A549 (cell line): Measurements from ENCODE around the gene HADHA. TPM values are rescaled to one million over a fixed set of nuclear protein-coding genes. Genes with fewer than 3 reads are reported as not detected.
A peak's percentile ranks its signal among the peaks of the same experiment; 100 is the strongest.

ENCODE experiments used
- ATAC-seq, 2 experiments: fragments of 200-7000 bp in 1 of 2; fragments of >200 bp in 1 of 2; cut with Nextera tagmentation in 1 of 2; cut with Tn5 transposase in 1 of 2; 3 replicates each; pipeline versions ENCODE4 v1.8.0 to v1.9.1; 2018 to 2020; ENCODE audit warnings: mild to moderate bottlenecking in 1 of 2, moderate library complexity in 1 of 2
- CTCF ChIA-PET: fragments of 300-600 bp; sonication (Branson Sonifier 250); formaldehyde crosslinking; extraction: SDS; loops from one replicate; lab custom pipeline; 2021; ENCODE audit warnings: antibody characterized with exemption, inconsistent platforms; lab: Yijun Ruan, JAX
- POLR2A ChIA-PET: fragments of 350-600 bp; formaldehyde crosslinking; extraction: SDS; loops from one replicate; lab custom pipeline; 2021; ENCODE audit warnings: antibody characterized with exemption, inconsistent platforms; lab: Yijun Ruan, JAX
- DNase-seq, 2 experiments: peaks; one replicate each; pipeline versions ENCODE4 v3.0.0 to v3.0.0-alpha.2; 2011 to 2016; ENCODE audit warnings: low read depth in 1 of 2, low spot score in 1 of 2
- FAIRE-seq: peaks from 2 replicates; lab custom pipeline; 2011; peaks lifted over from hg19 to GRCh38; lab: Jason Lieb, UNC
- H3K27ac ChIP-seq, 2 experiments: fragments of >200 bp; sonication (Bioruptor Twin); formaldehyde crosslinking; 3 replicates each; pipeline ENCODE4 v1.5.1; 2016 to 2017
- H3K4me1 ChIP-seq: fragments of >200 bp; sonication (Bioruptor Twin); formaldehyde crosslinking; 3 replicates; pipeline ENCODE4 v1.6.1; 2016
- H3K4me2 ChIP-seq: fragments of >200 bp; sonication (Bioruptor Twin); formaldehyde crosslinking; 3 replicates; pipeline ENCODE4 v1.6.1; 2016
- H3K4me3 ChIP-seq: fragments of >200 bp; sonication (Bioruptor Twin); formaldehyde crosslinking; 3 replicates; pipeline ENCODE4 v1.5.1; 2016
- H3K9me3 ChIP-seq: fragments of >200 bp; sonication (Bioruptor Twin); formaldehyde crosslinking; 3 replicates; pipeline ENCODE4 v1.6.1; 2016
- ATOH8 ChIP-seq: fragments of 250-450 bp; sonication (Bioruptor Pico); IDR thresholded peaks from 2 replicates; pipeline ENCODE4 v1.5.0; 2020; ENCODE audit warnings: low read depth, mild to moderate bottlenecking, moderate library complexity
- BHLHE40 ChIP-seq: IDR thresholded peaks from 2 replicates; pipeline ENCODE4 v1.6.1; 2012; ENCODE audit warnings: low read depth, low read length, inconsistent platforms
- CBX2 ChIP-seq: fragments of 200-600 bp; sonication (generic); IDR thresholded peaks from 2 replicates; pipeline ENCODE4 v1.6.1; 2016; ENCODE audit warnings: low read depth, mild to moderate bottlenecking, borderline replicate concordance
- CEBPB ChIP-seq, 2 experiments: fragments of >200 bp in 1 of 2; sonication (Bioruptor Twin) in 1 of 2; formaldehyde crosslinking in 1 of 2; IDR thresholded peaks; 2 replicates each; pipeline ENCODE4 v1.6.1; 2012 to 2016
- ELK1 ChIP-seq: fragments of 150-350 bp; IDR thresholded peaks from 2 replicates; pipeline ENCODE4 v1.6.1; 2014; ENCODE audit warnings: low read depth, mild to moderate bottlenecking, low read length
- EP300 ChIP-seq, 2 experiments: fragments of >200 bp; sonication (Bioruptor Twin); formaldehyde crosslinking; IDR thresholded peaks; 2 replicates in 1 of 2; 3 replicates in 1 of 2; pipeline ENCODE4 v1.6.1; 2016 to 2017
- FOSB ChIP-seq: fragments of 250-450 bp; sonication (Bioruptor Pico); IDR thresholded peaks from 2 replicates; pipeline ENCODE4 v1.5.0; 2020; ENCODE audit warnings: mild to moderate bottlenecking, moderate library complexity
- FOXS1 ChIP-seq: fragments of 250-450 bp; sonication (Bioruptor Pico); IDR thresholded peaks from 2 replicates; pipeline ENCODE4 v1.5.0; 2020; ENCODE audit warnings: mild to moderate bottlenecking, moderate library complexity
- HOXA7 ChIP-seq: fragments of 250-450 bp; sonication (Bioruptor Pico); IDR thresholded peaks from 2 replicates; pipeline ENCODE4 v1.5.0; 2020; ENCODE audit warnings: mild to moderate bottlenecking, moderate library complexity
- HOXB5 ChIP-seq: fragments of 250-450 bp; sonication (Bioruptor Pico); IDR thresholded peaks from 2 replicates; pipeline ENCODE4 v1.5.0; 2020; ENCODE audit warnings: mild to moderate bottlenecking, moderate library complexity
- JUNB ChIP-seq: fragments of >200 bp; sonication (Bioruptor Twin); formaldehyde crosslinking; IDR thresholded peaks from 2 replicates; pipeline ENCODE4 v1.6.1; 2016
- MAFK ChIP-seq: fragments of 450-650 bp; IDR thresholded peaks from 2 replicates; pipeline ENCODE4 v1.6.1; 2014; ENCODE audit not compliant: partially characterized antibody
- PHF8 ChIP-seq: fragments of 200-600 bp; sonication (generic); IDR thresholded peaks from 2 replicates; pipeline ENCODE4 v1.6.1; 2016; ENCODE audit warnings: low read depth, mild to moderate bottlenecking, antibody characterized with exemption, moderate library complexity, borderline replicate concordance
- POLR2A ChIP-seq: IDR thresholded peaks from 2 replicates; pipeline ENCODE4 v1.6.1; 2012; ENCODE audit warnings: mild to moderate bottlenecking, low read length
- RAD21 ChIP-seq, 2 experiments: fragments of >200 bp in 1 of 2; sonication (Bioruptor Twin) in 1 of 2; formaldehyde crosslinking in 1 of 2; IDR thresholded peaks in 1 of 2; conservative IDR thresholded peaks in 1 of 2; 2 replicates in 1 of 2; 3 replicates in 1 of 2; pipeline ENCODE4 v1.6.1; 2012 to 2018; ENCODE audit warnings: inconsistent platforms in 1 of 2
- RARB ChIP-seq: fragments of 250-450 bp; sonication (Bioruptor Pico); IDR thresholded peaks from 2 replicates; pipeline ENCODE4 v1.8.0; 2021; ENCODE audit warnings: mild to moderate bottlenecking, moderate library complexity
- USF2 ChIP-seq: fragments of 450-650 bp; IDR thresholded peaks from 2 replicates; pipeline ENCODE4 v1.6.1; 2014; ENCODE audit warnings: antibody characterized with exemption
- ZC3H11A ChIP-seq: fragments of 450-650 bp; IDR thresholded peaks from 2 replicates; pipeline ENCODE4 v1.6.1; 2014; ENCODE audit warnings: antibody characterized with exemption, mild to moderate bottlenecking
- WGBS: methylation state at CpG from one replicate; pipeline ENCODE4 v1.1.6; 2017; ENCODE audit errors: missing lambda C conversion rate; 5-methylcytosine and 5-hydroxymethylcytosine counted together
- polyA plus RNA-seq, 4 experiments: library from polyadenylated mRNA; depleted of rRNA in 3 of 4; stranded (reverse); fragments of >200 nt; fragmentation: RNase III in 1 of 4; extraction: RNeasy Plus Mini Kit Qiagen cat#74134 plus additional on column Dnase treatment in 1 of 4; gene quantifications; 2 replicates in 3 of 4; 3 replicates in 1 of 4; pipeline ENCODE4 v1.2.3, GENCODE V29; 2011 to 2017
- TF ChIP-seq, protein P1 (sequence below): fragments of 250-450 bp; sonication (Bioruptor Pico); IDR thresholded peaks from 2 replicates; pipeline ENCODE4 v1.5.0; 2021; ENCODE audit warnings: mild to moderate bottlenecking, moderate library complexity, borderline replicate concordance
- TF ChIP-seq, protein P2 (sequence below): fragments of >200 bp; sonication (Bioruptor Twin); formaldehyde crosslinking; IDR thresholded peaks from 3 replicates; pipeline ENCODE4 v1.6.1; 2016

HADHA gene
- polyA plus RNA-seq, 2 of the 4 experiments (the other 2 are of a cell fraction): 122 to 174 TPM

DNA sequence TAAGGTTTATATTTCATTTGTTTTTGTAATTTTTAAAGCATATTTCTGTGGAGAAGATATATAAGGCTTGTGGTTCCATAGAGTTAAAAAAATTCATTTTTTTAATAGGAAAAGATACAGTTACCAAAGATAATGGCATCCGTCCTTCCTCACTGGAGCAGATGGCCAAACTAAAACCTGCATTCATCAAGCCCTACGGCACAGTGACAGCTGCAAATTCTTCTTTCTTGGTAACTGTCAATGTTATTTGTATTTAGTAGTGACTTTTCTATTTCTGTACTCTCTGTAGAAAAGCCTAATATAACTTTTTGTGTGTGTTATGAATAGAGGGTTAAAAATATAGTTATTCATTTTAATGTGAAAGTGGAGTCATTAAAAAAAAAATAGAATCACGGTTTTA lies 35.5 kb upstream of the HADHA start:
- FAIRE-seq: no peak
- 91% methylated on average over 3 of the region's 3 CpGs for WGBS
- no peak overlapping the region for H3K27ac ChIP-seq

DNA sequence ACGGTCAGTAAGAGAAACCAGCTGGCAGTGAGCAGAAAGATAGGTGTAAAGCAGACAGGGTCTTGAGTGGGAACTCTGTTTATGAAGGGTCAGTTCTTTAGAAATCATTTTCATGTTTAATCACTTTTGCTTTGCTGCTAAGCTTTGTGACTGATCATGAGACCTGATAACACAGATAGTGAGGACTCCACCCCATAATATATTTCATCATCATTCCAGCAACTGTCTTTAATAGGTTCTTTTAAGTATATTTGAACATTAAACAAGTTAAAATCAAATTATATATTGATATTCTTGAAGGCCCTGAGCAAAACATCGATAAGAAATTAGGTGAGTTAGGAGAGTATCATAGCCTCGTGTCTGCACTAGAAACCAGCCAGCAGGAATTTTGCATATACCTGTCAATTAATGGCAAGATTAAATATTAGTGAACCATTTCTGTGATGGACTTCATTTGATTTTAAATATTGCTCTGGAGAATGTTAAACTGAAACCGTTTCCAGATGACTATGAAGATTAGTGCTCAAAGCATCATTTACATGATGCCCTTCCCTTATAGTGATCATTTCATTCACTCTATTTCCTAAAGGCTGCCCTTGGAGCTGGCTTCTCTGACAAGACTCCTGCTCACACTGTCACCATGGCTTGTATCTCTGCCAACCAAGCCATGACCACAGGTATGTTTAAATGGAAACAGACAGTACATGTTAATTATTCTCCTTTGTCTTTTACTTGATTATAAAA lies 32.2 kb upstream of the HADHA start:
- H3K4me3 ChIP-seq: no peak overlapping the region
- FAIRE-seq: peak; percentile 7
- POLR2A ChIA-PET: no interaction called here
- H3K9me3 ChIP-seq: no peaks in the 10 kb centered on the region
- ATAC-seq: no peak
- H3K4me1 ChIP-seq: peaks cover 15% of the 10 kb centered on the region; the same call in 2 of the 3 replicates
- 86% methylated on average over 4 of the region's 4 CpGs for WGBS
- H3K4me2 ChIP-seq: no peak overlapping the region
- no peak overlapping the region for H3K27ac ChIP-seq
- no peak for TF ChIP-seq POLR2A
- TF ChIP-seq, all 56 proteins: peak for 0
- DNase-seq: no peak
- CTCF ChIA-PET: interaction anchor here (0.7 to 1.2 kb wide), 3 partner anchors 36 to 54 kb away, joined by 3 to 4 read pairs (median 4); no protein-coding TSS in a partner anchor

More for the DNA sequence above, 35.5 kb upstream of the HADHA start:
- no peak overlapping the region for H3K4me3 ChIP-seq
- H3K4me2 ChIP-seq: no peak overlapping the region
- no peak for TF ChIP-seq HOXB5
- no peak for TF ChIP-seq JUNB
- DNase-seq (no peak), ATAC-seq (no peak)
- H3K4me1 ChIP-seq: peaks cover 6% of the 10 kb centered on the region; the same call in 2 of the 3 replicates
- ChIA-PET CTCF (no interaction called here), POLR2A (no interaction called here)
- no peaks in the 10 kb centered on the region for H3K9me3 ChIP-seq

GRCh38 chr2:26274058-26274613 lies 29.7 kb upstream of the HADHA start:
- no peak for ATAC-seq
- H3K4me3 ChIP-seq: no peak overlapping the region
- H3K9me3 ChIP-seq: no peaks in the 10 kb centered on the region
- POLR2A ChIA-PET: interaction anchor here (0.8 kb wide), 1 partner anchor 31 kb away, joined by 3 read pairs; no protein-coding TSS in a partner anchor
- FAIRE-seq: no peak
- TF ChIP-seq FOSB (CRISPR knock-in tag) (no peak), CEBPB (IDR thresholded peaks at IDR 0.05) (0 out of 4 replicates have a peak, but pooled peaks of 1 of the 2 experiments have one; percentile 21)
- TF ChIP-seq, protein P1, sequence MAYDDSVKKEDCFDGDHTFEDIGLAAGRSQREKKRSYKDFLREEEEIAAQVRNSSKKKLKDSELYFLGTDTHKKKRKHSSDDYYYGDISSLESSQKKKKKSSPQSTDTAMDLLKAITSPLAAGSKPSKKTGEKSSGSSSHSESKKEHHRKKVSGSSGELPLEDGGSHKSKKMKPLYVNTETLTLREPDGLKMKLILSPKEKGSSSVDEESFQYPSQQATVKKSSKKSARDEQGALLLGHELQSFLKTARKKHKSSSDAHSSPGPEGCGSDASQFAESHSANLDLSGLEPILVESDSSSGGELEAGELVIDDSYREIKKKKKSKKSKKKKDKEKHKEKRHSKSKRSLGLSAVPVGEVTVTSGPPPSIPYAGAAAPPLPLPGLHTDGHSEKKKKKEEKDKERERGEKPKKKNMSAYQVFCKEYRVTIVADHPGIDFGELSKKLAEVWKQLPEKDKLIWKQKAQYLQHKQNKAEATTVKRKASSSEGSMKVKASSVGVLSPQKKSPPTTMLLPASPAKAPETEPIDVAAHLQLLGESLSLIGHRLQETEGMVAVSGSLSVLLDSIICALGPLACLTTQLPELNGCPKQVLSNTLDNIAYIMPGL (CRISPR knock-in tag): no peak
- peak in 1 of 2 experiments; percentile 12 for DNase-seq
- CTCF ChIA-PET: interaction anchor here (0.9 to 1.1 kb wide), 3 partner anchors 9 to 62 kb away, joined by 3 read pairs; no protein-coding TSS in a partner anchor
- H3K4me1 ChIP-seq: peaks cover 15% of the 10 kb centered on the region; the same call in 2 of the 3 replicates
- peak overlapping the region; percentile 4; the same call in 2 of the 3 replicates for H3K4me2 ChIP-seq
- no peak overlapping the region; a peak in 2 of 6 replicates for H3K27ac ChIP-seq
- 74% methylated on average over 5 of the region's 5 CpGs for WGBS

- TF ChIP-seq MAFK (no peak), HOXA7 (no peak), RARB (CRISPR knock-in tag) (no peak), BHLHE40 (no peak), CEBPB (IDR thresholded peaks at IDR 0.05) (no peak), ELK1 (no peak), PHF8 (no peak), FOXS1 (CRISPR knock-in tag) (no peak), ZC3H11A (no peak), USF2 (no peak), EP300 (IDR thresholded peaks at IDR 0.05) (no peak), POLR2A (no peak), RAD21 (conservative IDR thresholded peaks at IDR 0.05 in 1 of 2, IDR thresholded peaks at IDR 0.05 in 1 of 2) (no peak), CBX2 (no peak), ATOH8 (CRISPR knock-in tag) (no peak)
- TF ChIP-seq, protein P2, sequence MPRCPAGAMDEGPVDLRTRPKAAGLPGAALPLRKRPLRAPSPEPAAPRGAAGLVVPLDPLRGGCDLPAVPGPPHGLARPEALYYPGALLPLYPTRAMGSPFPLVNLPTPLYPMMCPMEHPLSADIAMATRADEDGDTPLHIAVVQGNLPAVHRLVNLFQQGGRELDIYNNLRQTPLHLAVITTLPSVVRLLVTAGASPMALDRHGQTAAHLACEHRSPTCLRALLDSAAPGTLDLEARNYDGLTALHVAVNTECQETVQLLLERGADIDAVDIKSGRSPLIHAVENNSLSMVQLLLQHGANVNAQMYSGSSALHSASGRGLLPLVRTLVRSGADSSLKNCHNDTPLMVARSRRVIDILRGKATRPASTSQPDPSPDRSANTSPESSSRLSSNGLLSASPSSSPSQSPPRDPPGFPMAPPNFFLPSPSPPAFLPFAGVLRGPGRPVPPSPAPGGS: no peak
- peak overlapping the region in 1 of 2 experiments; percentile 9; a peak in 2 of 6 replicates for H3K27ac ChIP-seq
- CTCF ChIA-PET: interaction anchor here (1.1 kb wide), 1 partner anchor 17 kb away, joined by 3 read pairs; no protein-coding TSS in a partner anchor
- no peak overlapping the region for H3K4me3 ChIP-seq
- POLR2A ChIA-PET: interaction anchor here (0.8 kb wide), 1 partner anchor 30 kb away, joined by 3 read pairs; no protein-coding TSS in a partner anchor
- no peaks in the 10 kb centered on the region for H3K9me3 ChIP-seq
- DNase-seq (no peak), ATAC-seq (no peak), FAIRE-seq (no peak)
- H3K4me1 ChIP-seq: peaks cover 15% of the 10 kb centered on the region; the same call in 2 of the 3 replicates
- H3K4me2 ChIP-seq: peak overlapping the region; percentile 4; the same call in 2 of the 3 replicates
- 85% methylated on average over 2 of the region's 2 CpGs for WGBS
Measured at GRCh38 chr2:26273501-26273900, 29.1 kb upstream of the HADHA start.
